Caco-2 (cell line): ENCODE data around the gene PLXNA4. TPM values are rescaled to one million over a fixed set of nuclear protein-coding genes. Genes with fewer than 3 reads are reported as not detected.

ENCODE experiments used
- BruUV-seq: library from RNA; stranded (reverse); fragments of 400-500 nt; replicated peaks from 2 replicates; lab custom pipeline; 2021; lab: Mats Ljungman, UMichigan
- CTCF ChIA-PET: fragments of 300-600 bp; sonication (Branson Sonifier 250); formaldehyde crosslinking; loops from one replicate; lab custom pipeline; 2022; ENCODE audit warnings: antibody characterized with exemption; lab: Charles Lee
- POLR2A ChIA-PET: fragments of 300-600 bp; sonication (Branson Sonifier 250); formaldehyde crosslinking; loops from one replicate; lab custom pipeline; 2022; ENCODE audit warnings: antibody characterized with exemption; lab: Charles Lee
- DNase-seq, 2 experiments: peaks; one replicate each; pipeline versions ENCODE4 v3.0.0 to v3.0.0-alpha.2; 2020 to 2022
- H3K27me3 ChIP-seq: replicated peaks from 2 replicates; pipeline ENCODE4 v1.6.0; 2011; ENCODE audit warnings: low read length; ENCODE audit not compliant: control insufficient read depth, insufficient read depth
- H3K36me3 ChIP-seq: 2 replicates; pipeline ENCODE4 v1.5.1; 2011; ENCODE audit warnings: low read length; ENCODE audit not compliant: control insufficient read depth, insufficient read depth
- H3K4me1 ChIP-seq: fragments of 250-450 bp; sonication (Bioruptor Pico); 2 replicates; pipeline ENCODE4 v1.5.1; 2020; ENCODE audit warnings: mild to moderate bottlenecking
- H3K4me3 ChIP-seq: 2 replicates; pipeline ENCODE4 v1.5.1; 2011; ENCODE audit warnings: low read depth, mild to moderate bottlenecking, control low read depth, low read length
- H3K9me3 ChIP-seq: fragments of 250-450 bp; sonication (Bioruptor Pico); 2 replicates; pipeline ENCODE4 v1.5.1; 2020; ENCODE audit warnings: mild to moderate bottlenecking, moderate library complexity
- H3K27ac Mint-ChIP-seq: one replicate; pipeline ENCODE4 v1.8.0; 2022; ENCODE audit warnings: mixed read lengths; ENCODE audit not compliant: unreplicated experiment
- H3K27me3 Mint-ChIP-seq: one replicate; pipeline ENCODE4 v1.8.0; 2022; ENCODE audit warnings: mixed read lengths; ENCODE audit not compliant: insufficient read depth, unreplicated experiment
- H3K36me3 Mint-ChIP-seq: one replicate; pipeline ENCODE4 v1.8.0; 2022; ENCODE audit warnings: mild to moderate bottlenecking, mixed read lengths; ENCODE audit not compliant: insufficient read depth, unreplicated experiment
- H3K4me1 Mint-ChIP-seq: one replicate; pipeline ENCODE4 v1.8.0; 2022; ENCODE audit warnings: low read depth, mixed read lengths; ENCODE audit not compliant: unreplicated experiment
- H3K4me3 Mint-ChIP-seq: one replicate; pipeline ENCODE4 v1.8.0; 2022; ENCODE audit warnings: mild to moderate bottlenecking, moderate library complexity, mixed read lengths; ENCODE audit not compliant: unreplicated experiment
- H3K9me3 Mint-ChIP-seq: one replicate; pipeline ENCODE4 v1.8.0; 2022; ENCODE audit warnings: mixed read lengths; ENCODE audit not compliant: unreplicated experiment
- CTCF ChIP-seq, 2 experiments: fragments of 200-600 bp in 1 of 2; IDR thresholded peaks; 1 replicate in 1 of 2; 2 replicates in 1 of 2; pipeline versions ENCODE4 v1.5.1 to v1.8.0; 2011 to 2022; ENCODE audit warnings: antibody characterized with exemption in 1 of 2, control low read depth in 1 of 2, inconsistent platforms in 1 of 2, low read depth in 1 of 2, low read length in 1 of 2, mild to moderate bottlenecking in 1 of 2, moderate library complexity in 1 of 2; ENCODE audit not compliant: insufficient read depth in 1 of 2, severe bottlenecking in 1 of 2, unreplicated experiment in 1 of 2
- intact Hi-C: fragments of 100-400 bp; cut with micrococcal nuclease; formaldehyde crosslinking; loops from one replicate; pipeline ENCODE4 v1.10.0; 2022; ENCODE audit not compliant: unreplicated experiment
- total RNA-seq: library from RNA; stranded (reverse); gene quantifications from 2 replicates; pipeline ENCODE4 v1.2.3, GENCODE V29; 2022

The PLXNA4 gene
- total RNA-seq, 1 experiment from 2014 or later, result 0.43 TPM

GRCh38 chr7:132214452-132214851 lies 361.8 kb downstream of the PLXNA4 start:
- Mint-ChIP-seq H3K9me3 (no peaks in the 10 kb centered on the region), H3K27me3 (no peaks in the 10 kb centered on the region), H3K4me3 (no peak overlapping the region), H3K36me3 (no peaks in the 10 kb centered on the region), H3K27ac (no peak overlapping the region), H3K4me1 (peaks cover 8% of the 10 kb centered on the region)
- TF ChIP-seq CTCF (IDR thresholded peaks at IDR 0.05; ENCODE audit: insufficient read depth in 1 of 2, low read depth in 1 of 2, low read length in 1 of 2, severe bottlenecking in 1 of 2, unreplicated experiment in 1 of 2), result no peak
- no peak for DNase-seq
- peaks cover 13% of the 10 kb centered on the region; the same call in 1 of the 2 replicates for H3K4me1 ChIP-seq
- no peak overlapping the region for H3K4me3 ChIP-seq
- no peaks in the 10 kb centered on the region for H3K9me3 ChIP-seq
- intact Hi-C loops, result no loop called here
- H3K27me3 ChIP-seq, result no peaks in the 10 kb centered on the region
- no TSS peak for BruUV-seq
- H3K36me3 ChIP-seq, result no peaks in the 10 kb centered on the region
- CTCF ChIA-PET, result no interaction called here
- POLR2A ChIA-PET, result no interaction called here

- no peak for TF ChIP-seq CTCF (IDR thresholded peaks at IDR 0.05; ENCODE audit: insufficient read depth in 1 of 2, low read depth in 1 of 2, low read length in 1 of 2, severe bottlenecking in 1 of 2, unreplicated experiment in 1 of 2)
- no peaks in the 10 kb centered on the region for H3K9me3 Mint-ChIP-seq
- H3K4me1 Mint-ChIP-seq, result no peaks in the 10 kb centered on the region
- intact Hi-C loops, result no loop called here
- POLR2A ChIA-PET, result no interaction called here
- no TSS peak for BruUV-seq
- Histone ChIP-seq H3K36me3 (no peaks in the 10 kb centered on the region), H3K4me1 (peaks cover 6% of the 10 kb centered on the region; the same call in 1 of the 2 replicates), H3K27me3 (no peaks in the 10 kb centered on the region), H3K4me3 (no peak overlapping the region), H3K9me3 (no peaks in the 10 kb centered on the region)
- no peak overlapping the region for H3K27ac Mint-ChIP-seq
- H3K36me3 Mint-ChIP-seq, result no peaks in the 10 kb centered on the region
- DNase-seq, result no peak
- no peak overlapping the region for H3K4me3 Mint-ChIP-seq
- H3K27me3 Mint-ChIP-seq, result no peaks in the 10 kb centered on the region
- CTCF ChIA-PET, result no interaction called here
Measured at GRCh38 chr7:132213583-132213982, 362.7 kb downstream of the PLXNA4 start.

- H3K4me1 Mint-ChIP-seq, result no peaks in the 10 kb centered on the region
- Histone ChIP-seq H3K27me3 (no peaks in the 10 kb centered on the region), H3K36me3 (no peaks in the 10 kb centered on the region), H3K4me3 (no peak overlapping the region), H3K9me3 (no peaks in the 10 kb centered on the region), H3K4me1 (no peaks in the 10 kb centered on the region)
- H3K9me3 Mint-ChIP-seq, result no peaks in the 10 kb centered on the region
- H3K27ac Mint-ChIP-seq, result no peak overlapping the region
- POLR2A ChIA-PET, result interaction anchor here (1.1 kb wide), 1 partner anchor 8 kb away, joined by 3 read pairs; no protein-coding TSS in a partner anchor
- no peak overlapping the region for H3K4me3 Mint-ChIP-seq
- intact Hi-C loops, result no loop called here
- CTCF ChIA-PET, result no interaction called here
- BruUV-seq, result no TSS peak
- H3K36me3 Mint-ChIP-seq, result no peaks in the 10 kb centered on the region
- H3K27me3 Mint-ChIP-seq, result no peaks in the 10 kb centered on the region
- TF ChIP-seq CTCF (IDR thresholded peaks at IDR 0.05; ENCODE audit: insufficient read depth in 1 of 2, low read depth in 1 of 2, low read length in 1 of 2, severe bottlenecking in 1 of 2, unreplicated experiment in 1 of 2), result no peak
- no peak for DNase-seq
Measured at GRCh38 chr7:132211971-132212370, 364.3 kb downstream of the PLXNA4 start.
